HepG2 (cell line): ENCODE results near the gene PROX2. TPM values are rescaled to one million over a fixed set of nuclear protein-coding genes. Genes with fewer than 3 reads are reported as not detected.

ENCODE experiments used
- ASH2L ChIP-seq: fragments of 300-600, 200-600 bp; sonication (generic); IDR thresholded peaks from 2 replicates; pipeline ENCODE4 v1.7.0; 2017; ENCODE audit warnings: low read depth, mild to moderate bottlenecking, moderate library complexity, mixed read lengths, low read length; ENCODE audit not compliant: insufficient read length
- BHLHE40 ChIP-seq: IDR thresholded peaks from 2 replicates; pipeline ENCODE4 v1.6.1; 2011; ENCODE audit warnings: low read length, improper control_type of control experiment
- GFI1 ChIP-seq: sonication (generic); formaldehyde crosslinking; IDR thresholded peaks from 2 replicates; pipeline ENCODE4 v1.5.0; 2020; ENCODE audit warnings: missing genetic modification reagents, mild to moderate bottlenecking, borderline replicate concordance
- KLF12 ChIP-seq: sonication (generic); formaldehyde crosslinking; IDR thresholded peaks from 2 replicates; pipeline ENCODE4 v1.4.0; 2020; ENCODE audit warnings: missing genetic modification reagents, borderline replicate concordance
- MATR3 ChIP-seq: sonication (generic); formaldehyde crosslinking; IDR thresholded peaks from 2 replicates; pipeline ENCODE4 v1.4.0; 2020; ENCODE audit warnings: missing genetic modification reagents
- NFE2L1 ChIP-seq: sonication (generic); formaldehyde crosslinking; IDR thresholded peaks from 2 replicates; pipeline ENCODE4 v1.4.0; 2020; ENCODE audit warnings: missing genetic modification reagents, mild to moderate bottlenecking, borderline replicate concordance
- NFIC ChIP-seq: IDR thresholded peaks from 2 replicates; pipeline ENCODE4 v1.6.1; 2012; ENCODE audit warnings: mild to moderate bottlenecking, low read length, inconsistent platforms
- PHF21A ChIP-seq: sonication (generic); formaldehyde crosslinking; IDR thresholded peaks from 2 replicates; pipeline ENCODE4 v1.5.0; 2020; ENCODE audit warnings: mild to moderate bottlenecking, missing genetic modification reagents
- SATB2 ChIP-seq: sonication (generic); formaldehyde crosslinking; IDR thresholded peaks from 2 replicates; pipeline ENCODE4 v1.5.0; 2020; ENCODE audit warnings: missing genetic modification reagents
- THAP7 ChIP-seq: sonication (generic); formaldehyde crosslinking; IDR thresholded peaks from 2 replicates; pipeline ENCODE4 v1.8.1; 2023; ENCODE audit warnings: mild to moderate bottlenecking, missing genetic modification reagents
- ZNF577 ChIP-seq: sonication (generic); formaldehyde crosslinking; IDR thresholded peaks from 2 replicates; pipeline ENCODE4 v1.4.0; 2020; ENCODE audit warnings: mild to moderate bottlenecking, low read depth, missing genetic modification reagents, borderline replicate concordance
- ZNF660 ChIP-seq: sonication (generic); formaldehyde crosslinking; IDR thresholded peaks from 2 replicates; pipeline ENCODE4 v1.5.1; 2020; ENCODE audit warnings: mild to moderate bottlenecking, low read depth, missing genetic modification reagents, borderline replicate concordance
- ZNF670 ChIP-seq: sonication (generic); formaldehyde crosslinking; IDR thresholded peaks from 2 replicates; pipeline ENCODE4 v1.8.0; 2022; ENCODE audit warnings: mild to moderate bottlenecking, missing genetic modification reagents, borderline replicate concordance
- ZNF691 ChIP-seq: sonication (generic); formaldehyde crosslinking; IDR thresholded peaks from 2 replicates; pipeline ENCODE4 v1.4.0; 2020; ENCODE audit warnings: missing genetic modification reagents, low read depth, mild to moderate bottlenecking, borderline replicate concordance
- ZNF792 ChIP-seq: IDR thresholded peaks from 2 replicates; pipeline ENCODE4 v1.6.1; 2016
- ZSCAN9 ChIP-seq: IDR thresholded peaks from 2 replicates; pipeline ENCODE4 v1.6.1; 2016; ENCODE audit warnings: borderline replicate concordance
- polyA plus RNA-seq, 8 experiments: library from polyadenylated mRNA; depleted of rRNA in 3 of 8; stranded (reverse) in 7 of 8; unstranded in 1 of 8; fragments of >200 nt; fragmentation: Illumina TruSeq in 4 of 8; extraction: Trizol in 4 of 8; gene quantifications; 2 replicates each; pipeline versions ENCODE4 v1.2.1 to v1.2.3, GENCODE V29; 2011 to 2016; ENCODE audit warnings: low read depth in 4 of 8, missing spikeins in 1 of 8, mixed read lengths in 1 of 8; ENCODE audit not compliant: insufficient read depth in 1 of 8
- total RNA-seq, 5 experiments: library from RNA; depleted of rRNA; stranded (reverse); fragments of >200 nt; fragmentation: Illumina TruSeq; extraction: Trizol; gene quantifications; 2 replicates each; pipeline ENCODE4 v1.2.3, GENCODE V29; 2016; ENCODE audit warnings: low read depth in 1 of 5
- TF ChIP-seq, protein P1 (sequence below): sonication (generic); formaldehyde crosslinking; IDR thresholded peaks from 2 replicates; pipeline ENCODE4 v1.4.0; 2020; ENCODE audit warnings: mild to moderate bottlenecking, missing genetic modification reagents, borderline replicate concordance
- TF ChIP-seq, protein P2 (sequence below): sonication (generic); formaldehyde crosslinking; IDR thresholded peaks from 2 replicates; pipeline ENCODE4 v1.5.0; 2020; ENCODE audit warnings: mild to moderate bottlenecking, missing genetic modification reagents
- TF ChIP-seq, protein P3 (sequence below), 2 experiments: sonication (generic) in 1 of 2; formaldehyde crosslinking in 1 of 2; IDR thresholded peaks; 2 replicates each; pipeline versions ENCODE4 v1.5.1 to v1.6.1; 2011 to 2020; ENCODE audit warnings: borderline replicate concordance in 1 of 2, low read depth in 1 of 2, low read length in 1 of 2, mild to moderate bottlenecking in 1 of 2, missing genetic modification reagents in 1 of 2, moderate library complexity in 1 of 2

PROX2 gene
- total and polyA plus RNA-seq, 2 of the 13 experiments (the other 11 are each of a cell fraction or from before 2014, with no cell fraction given) = not detected

GRCh38 chr14:74898694-74899093, 22.7 kb upstream of the PROX2 start (continued):
- TF ChIP-seq BHLHE40 (peak; percentile 81), ZNF792 (CRISPR knock-in tag) (peak; percentile 68; the same call in 1 of the 2 replicates), THAP7 (CRISPR knock-in tag) (no peak), KLF12 (CRISPR knock-in tag) (no peak), ZSCAN9 (CRISPR knock-in tag) (no peak), ZNF577 (no peak), PHF21A (CRISPR knock-in tag) (peak; percentile 86), NFE2L1 (no peak), GFI1 (CRISPR knock-in tag) (no peak), ASH2L (peak; percentile 62), NFIC (peak; percentile 41; the same call in 1 of the 2 replicates), ZNF660 (no peak), ZNF691 (peak; percentile 45; the same call in 1 of the 2 replicates), ZNF670 (peak; percentile 68; the same call in 1 of the 2 replicates), SATB2 (CRISPR knock-in tag) (no peak), MATR3 (no peak)
- TF ChIP-seq, protein P1, sequence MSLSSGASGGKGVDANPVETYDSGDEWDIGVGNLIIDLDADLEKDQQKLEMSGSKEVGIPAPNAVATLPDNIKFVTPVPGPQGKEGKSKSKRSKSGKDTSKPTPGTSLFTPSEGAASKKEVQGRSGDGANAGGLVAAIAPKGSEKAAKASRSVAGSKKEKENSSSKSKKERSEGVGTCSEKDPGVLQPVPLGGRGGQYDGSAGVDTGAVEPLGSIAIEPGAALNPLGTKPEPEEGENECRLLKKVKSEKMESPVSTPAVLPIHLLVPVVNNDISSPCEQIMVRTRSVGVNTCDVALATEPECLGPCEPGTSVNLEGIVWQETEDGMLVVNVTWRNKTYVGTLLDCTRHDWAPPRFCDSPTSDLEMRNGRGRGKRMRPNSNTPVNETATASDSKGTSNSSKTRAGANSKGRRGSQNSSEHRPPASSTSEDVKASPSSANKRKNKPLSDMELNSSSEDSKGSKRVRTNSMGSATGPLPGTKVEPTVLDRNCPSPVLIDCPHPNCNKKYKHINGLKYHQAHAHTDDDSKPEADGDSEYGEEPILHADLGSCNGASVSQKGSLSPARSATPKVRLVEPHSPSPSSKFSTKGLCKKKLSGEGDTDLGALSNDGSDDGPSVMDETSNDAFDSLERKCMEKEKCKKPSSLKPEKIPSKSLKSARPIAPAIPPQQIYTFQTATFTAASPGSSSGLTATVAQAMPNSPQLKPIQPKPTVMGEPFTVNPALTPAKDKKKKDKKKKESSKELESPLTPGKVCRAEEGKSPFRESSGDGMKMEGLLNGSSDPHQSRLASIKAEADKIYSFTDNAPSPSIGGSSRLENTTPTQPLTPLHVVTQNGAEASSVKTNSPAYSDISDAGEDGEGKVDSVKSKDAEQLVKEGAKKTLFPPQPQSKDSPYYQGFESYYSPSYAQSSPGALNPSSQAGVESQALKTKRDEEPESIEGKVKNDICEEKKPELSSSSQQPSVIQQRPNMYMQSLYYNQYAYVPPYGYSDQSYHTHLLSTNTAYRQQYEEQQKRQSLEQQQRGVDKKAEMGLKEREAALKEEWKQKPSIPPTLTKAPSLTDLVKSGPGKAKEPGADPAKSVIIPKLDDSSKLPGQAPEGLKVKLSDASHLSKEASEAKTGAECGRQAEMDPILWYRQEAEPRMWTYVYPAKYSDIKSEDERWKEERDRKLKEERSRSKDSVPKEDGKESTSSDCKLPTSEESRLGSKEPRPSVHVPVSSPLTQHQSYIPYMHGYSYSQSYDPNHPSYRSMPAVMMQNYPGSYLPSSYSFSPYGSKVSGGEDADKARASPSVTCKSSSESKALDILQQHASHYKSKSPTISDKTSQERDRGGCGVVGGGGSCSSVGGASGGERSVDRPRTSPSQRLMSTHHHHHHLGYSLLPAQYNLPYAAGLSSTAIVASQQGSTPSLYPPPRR (CRISPR knock-in tag) = peak; percentile 63; the same call in 1 of the 2 replicates
- TF ChIP-seq, protein P2, sequence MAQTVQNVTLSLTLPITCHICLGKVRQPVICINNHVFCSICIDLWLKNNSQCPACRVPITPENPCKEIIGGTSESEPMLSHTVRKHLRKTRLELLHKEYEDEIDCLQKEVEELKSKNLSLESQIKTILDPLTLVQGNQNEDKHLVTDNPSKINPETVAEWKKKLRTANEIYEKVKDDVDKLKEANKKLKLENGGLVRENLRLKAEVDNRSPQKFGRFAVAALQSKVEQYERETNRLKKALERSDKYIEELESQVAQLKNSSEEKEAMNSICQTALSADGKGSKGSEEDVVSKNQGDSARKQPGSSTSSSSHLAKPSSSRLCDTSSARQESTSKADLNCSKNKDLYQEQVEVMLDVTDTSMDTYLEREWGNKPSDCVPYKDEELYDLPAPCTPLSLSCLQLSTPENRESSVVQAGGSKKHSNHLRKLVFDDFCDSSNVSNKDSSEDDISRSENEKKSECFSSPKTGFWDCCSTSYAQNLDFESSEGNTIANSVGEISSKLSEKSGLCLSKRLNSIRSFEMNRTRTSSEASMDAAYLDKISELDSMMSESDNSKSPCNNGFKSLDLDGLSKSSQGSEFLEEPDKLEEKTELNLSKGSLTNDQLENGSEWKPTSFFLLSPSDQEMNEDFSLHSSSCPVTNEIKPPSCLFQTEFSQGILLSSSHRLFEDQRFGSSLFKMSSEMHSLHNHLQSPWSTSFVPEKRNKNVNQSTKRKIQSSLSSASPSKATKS (CRISPR knock-in tag) = no peak
- TF ChIP-seq, protein P3, sequence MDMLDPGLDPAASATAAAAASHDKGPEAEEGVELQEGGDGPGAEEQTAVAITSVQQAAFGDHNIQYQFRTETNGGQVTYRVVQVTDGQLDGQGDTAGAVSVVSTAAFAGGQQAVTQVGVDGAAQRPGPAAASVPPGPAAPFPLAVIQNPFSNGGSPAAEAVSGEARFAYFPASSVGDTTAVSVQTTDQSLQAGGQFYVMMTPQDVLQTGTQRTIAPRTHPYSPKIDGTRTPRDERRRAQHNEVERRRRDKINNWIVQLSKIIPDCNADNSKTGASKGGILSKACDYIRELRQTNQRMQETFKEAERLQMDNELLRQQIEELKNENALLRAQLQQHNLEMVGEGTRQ (IDR thresholded peaks at IDR 0.05; ENCODE audit: low read depth, low read length) = 0 out of 2 replicates have a peak, but pooled peaks have one; percentile 8
- TF ChIP-seq, protein P3 (CRISPR knock-in tag; IDR thresholded peaks at IDR 0.05; ENCODE audit: borderline replicate concordance) = peak; percentile 63; the same call in 1 of the 2 replicates
